ENCODE measurements around the gene TSNAXIP1. TPM values are rescaled to one million over a fixed set of nuclear protein-coding genes. Genes with fewer than 3 reads are reported as not detected.
A peak's percentile ranks its signal among the peaks of the same experiment; 100 is the strongest.
"Not testable (repeated sequence)": the region's sequence is repeated elsewhere in the genome, so short reads cannot be mapped to it uniquely, and the experiment has no call there.

Gene TSNAXIP1
- total RNA-seq, 1 donor from 2014 or later = 6.6 TPM

DNA sequence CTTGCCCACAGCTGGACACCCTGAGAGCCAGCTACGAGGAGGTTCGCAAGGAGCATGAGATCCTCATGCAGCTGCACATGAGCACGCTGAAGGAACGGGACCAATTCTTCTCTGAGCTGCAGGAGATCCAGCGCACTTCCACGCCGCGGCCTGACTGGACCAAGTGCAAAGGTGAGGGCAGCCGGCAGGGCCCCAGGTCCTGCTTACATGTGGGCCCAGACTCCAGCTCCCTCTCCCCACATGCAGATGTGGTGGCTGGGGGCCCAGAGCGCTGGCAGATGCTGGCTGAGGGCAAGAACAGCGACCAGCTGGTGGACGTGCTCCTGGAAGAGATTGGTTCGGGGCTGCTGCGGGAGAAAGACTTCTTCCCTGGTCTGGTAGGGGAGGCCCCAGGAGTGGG lies 19.2 kb downstream of the TSNAXIP1 start:
- no peak for DNase-seq (ENCODE audit: low read depth, low spot score)
- TF ChIP-seq, protein P1, sequence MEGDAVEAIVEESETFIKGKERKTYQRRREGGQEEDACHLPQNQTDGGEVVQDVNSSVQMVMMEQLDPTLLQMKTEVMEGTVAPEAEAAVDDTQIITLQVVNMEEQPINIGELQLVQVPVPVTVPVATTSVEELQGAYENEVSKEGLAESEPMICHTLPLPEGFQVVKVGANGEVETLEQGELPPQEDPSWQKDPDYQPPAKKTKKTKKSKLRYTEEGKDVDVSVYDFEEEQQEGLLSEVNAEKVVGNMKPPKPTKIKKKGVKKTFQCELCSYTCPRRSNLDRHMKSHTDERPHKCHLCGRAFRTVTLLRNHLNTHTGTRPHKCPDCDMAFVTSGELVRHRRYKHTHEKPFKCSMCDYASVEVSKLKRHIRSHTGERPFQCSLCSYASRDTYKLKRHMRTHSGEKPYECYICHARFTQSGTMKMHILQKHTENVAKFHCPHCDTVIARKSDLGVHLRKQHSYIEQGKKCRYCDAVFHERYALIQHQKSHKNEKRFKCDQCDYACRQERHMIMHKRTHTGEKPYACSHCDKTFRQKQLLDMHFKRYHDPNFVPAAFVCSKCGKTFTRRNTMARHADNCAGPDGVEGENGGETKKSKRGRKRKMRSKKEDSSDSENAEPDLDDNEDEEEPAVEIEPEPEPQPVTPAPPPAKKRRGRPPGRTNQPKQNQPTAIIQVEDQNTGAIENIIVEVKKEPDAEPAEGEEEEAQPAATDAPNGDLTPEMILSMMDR (conservative IDR thresholded peaks at IDR 0.05) = no peak
- H3K27me3 Mint-ChIP-seq (ENCODE audit: low read depth) = no peaks in the 10 kb centered on the region
- H3K4me1 Mint-ChIP-seq = no peaks in the 10 kb centered on the region
- peaks cover 4% of the 10 kb centered on the region for H3K36me3 Mint-ChIP-seq (ENCODE audit: low read depth)
- H3K9me3 Mint-ChIP-seq = no peaks in the 10 kb centered on the region
- no peak overlapping the region for H3K4me3 Mint-ChIP-seq
- H3K27ac Mint-ChIP-seq (ENCODE audit: unreplicated experiment) = no peak overlapping the region

GRCh38 chr16:67828651-67829050 lies 22.0 kb downstream of the TSNAXIP1 start:
- H3K27me3 Mint-ChIP-seq (ENCODE audit: low read depth) = no peaks in the 10 kb centered on the region
- TF ChIP-seq, protein P1 (conservative IDR thresholded peaks at IDR 0.05) = no peak
- H3K4me3 Mint-ChIP-seq = no peak overlapping the region
- peaks cover 4% of the 10 kb centered on the region for H3K36me3 Mint-ChIP-seq (ENCODE audit: low read depth)
- no peaks in the 10 kb centered on the region for H3K9me3 Mint-ChIP-seq
- H3K4me1 Mint-ChIP-seq = peaks cover 10% of the 10 kb centered on the region
- DNase-seq (ENCODE audit: low read depth, low spot score) = no peak
- no peak overlapping the region for H3K27ac Mint-ChIP-seq (ENCODE audit: unreplicated experiment)

DNA sequence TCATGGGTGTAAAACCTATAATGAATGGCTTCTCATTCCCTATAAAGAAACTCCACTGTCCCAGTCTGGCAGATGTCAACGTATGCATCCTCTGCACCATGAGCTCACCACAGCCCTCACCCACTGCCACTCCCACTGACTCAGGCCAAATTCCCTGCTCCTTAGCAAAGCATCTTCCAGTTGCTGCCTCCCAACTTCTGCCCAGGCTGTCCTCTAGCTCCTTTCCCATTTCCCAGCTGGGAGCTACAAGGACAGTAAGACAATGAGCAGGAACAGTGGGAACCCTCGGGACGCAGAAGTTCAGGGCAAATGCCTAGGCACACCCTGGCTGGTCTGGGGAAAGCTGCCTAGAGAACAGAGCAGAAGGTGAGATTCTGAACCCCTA lies 26.3 kb downstream of the TSNAXIP1 start:
- Mint-ChIP-seq H3K9me3 (no peaks in the 10 kb centered on the region), H3K27me3 (ENCODE audit: low read depth) (no peaks in the 10 kb centered on the region), H3K4me1 (peaks cover 15% of the 10 kb centered on the region), H3K36me3 (ENCODE audit: low read depth) (no peaks in the 10 kb centered on the region), H3K4me3 (peak overlapping the region; percentile 91), H3K27ac (ENCODE audit: unreplicated experiment) (peak overlapping the region; percentile 57)
- TF ChIP-seq, protein P1 (conservative IDR thresholded peaks at IDR 0.05) = no peak
- no peak for DNase-seq (ENCODE audit: low read depth, low spot score)

GRCh38 chr16:67833415-67834241 lies 26.9 kb downstream of the TSNAXIP1 start:
- no peaks in the 10 kb centered on the region for H3K36me3 Mint-ChIP-seq (ENCODE audit: low read depth)
- peaks cover 15% of the 10 kb centered on the region for H3K4me1 Mint-ChIP-seq
- peak overlapping the region; percentile 28 for H3K27ac Mint-ChIP-seq (ENCODE audit: unreplicated experiment)
- peak; percentile 94 for DNase-seq (ENCODE audit: low read depth, low spot score)
- TF ChIP-seq, protein P1 (conservative IDR thresholded peaks at IDR 0.05) = no peak
- H3K4me3 Mint-ChIP-seq = peak overlapping the region; percentile 91
- no peaks in the 10 kb centered on the region for H3K27me3 Mint-ChIP-seq (ENCODE audit: low read depth)
- H3K9me3 Mint-ChIP-seq = no peaks in the 10 kb centered on the region

DNA sequence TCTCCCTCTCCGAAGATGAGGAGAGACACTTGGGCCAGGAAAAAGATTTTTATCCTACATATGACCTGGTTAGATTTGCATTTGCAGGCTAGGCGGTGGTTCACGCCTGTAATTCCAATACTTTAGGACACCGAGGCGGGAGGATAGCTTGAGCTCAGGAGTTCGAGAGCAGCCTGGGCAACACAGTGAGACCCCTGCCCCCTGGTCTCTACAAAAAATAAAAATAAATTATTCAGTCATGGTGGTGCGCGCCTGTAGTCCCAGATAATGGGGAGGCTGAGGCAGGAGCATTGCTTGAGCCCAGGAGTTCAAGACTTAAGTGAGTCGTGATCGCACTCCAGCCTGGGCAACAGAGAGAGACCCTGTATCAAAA lies 27.5 kb downstream of the TSNAXIP1 start:
- DNase-seq (ENCODE audit: low read depth, low spot score) = no peak
- Mint-ChIP-seq H3K36me3 (ENCODE audit: low read depth) (no peaks in the 10 kb centered on the region), H3K9me3 (no peaks in the 10 kb centered on the region), H3K27ac (ENCODE audit: unreplicated experiment) (peak overlapping the region; percentile 28), H3K27me3 (ENCODE audit: low read depth) (no peaks in the 10 kb centered on the region), H3K4me3 (peak overlapping the region; percentile 91), H3K4me1 (peaks cover 15% of the 10 kb centered on the region)
- TF ChIP-seq, protein P1 (conservative IDR thresholded peaks at IDR 0.05) = no peak

DNA sequence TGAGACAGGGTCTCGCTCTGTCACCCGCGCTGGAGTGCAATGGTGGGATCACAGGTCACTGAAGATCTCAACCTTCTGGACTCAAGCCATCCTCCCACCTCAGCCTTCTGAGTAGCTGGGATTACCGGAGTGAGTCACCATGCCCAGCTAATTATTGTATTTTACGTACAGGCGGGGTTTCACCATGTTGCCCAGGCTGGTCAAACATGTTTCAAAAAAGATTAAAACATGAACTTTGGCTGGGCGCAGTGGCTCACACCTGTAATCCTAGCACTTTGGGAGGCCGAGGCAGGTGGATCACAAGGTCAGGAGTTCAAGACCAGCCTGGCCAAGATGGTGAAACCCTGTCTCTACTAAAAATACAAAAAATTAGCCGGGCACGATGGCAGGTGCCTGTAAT lies 30.5 kb downstream of the TSNAXIP1 start:
- not testable (repeated sequence) for H3K36me3 Mint-ChIP-seq (ENCODE audit: low read depth); H3K27me3 Mint-ChIP-seq (ENCODE audit: low read depth); H3K9me3 Mint-ChIP-seq; H3K4me3 Mint-ChIP-seq; H3K27ac Mint-ChIP-seq (ENCODE audit: unreplicated experiment); DNase-seq (ENCODE audit: low read depth, low spot score)
- H3K4me1 Mint-ChIP-seq = peaks cover 23% of the 10 kb centered on the region
